Activated CD4-positive, alpha-beta T cell treated with anti-CD3 and anti-CD28 coated beads, Interleukin-2, Interleukin-6, amounts not matched to agents 100 ng/mL and 50 ng/mL, durations not matched to agents 16 hours and 8 hours (primary cell): ENCODE data around the gene OR2AT4.
"Not testable (repeated sequence)": the region's sequence is repeated elsewhere in the genome, so short reads cannot be mapped to it uniquely, and the experiment has no call there.

Source experiments
- DNase-seq: peaks from one replicate; pipeline ENCODE4 v3.0.0-alpha.2; 2020

OR2AT4 gene

GRCh38 chr11:75063741-75064314 is 32.8 kb downstream of the OR2AT4 start:
- no peak for DNase-seq

GRCh38 chr11:75059299-75059698 is 37.4 kb downstream of the OR2AT4 start:
- DNase-seq, result no peak

- no peak for DNase-seq
Observed at GRCh38 chr11:75056814-75057213, 39.9 kb downstream of the OR2AT4 start.

- DNase-seq, result no peak
Observed at GRCh38 chr11:75055511-75055910, 41.2 kb downstream of the OR2AT4 start.

GRCh38 chr11:75052457-75052856 is 44.2 kb downstream of the OR2AT4 start:
- DNase-seq, result no peak

- no peak for DNase-seq
Observed at GRCh38 chr11:75051043-75051442, 45.6 kb downstream of the OR2AT4 start.

- DNase-seq, result no peak
Observed at GRCh38 chr11:75050516-75050915, 46.2 kb downstream of the OR2AT4 start.

GRCh38 chr11:75049501-75050266 is 47.0 kb downstream of the OR2AT4 start:
- not testable (repeated sequence) for DNase-seq

- DNase-seq, result no peak
Observed at GRCh38 chr11:75047191-75047590, 49.5 kb downstream of the OR2AT4 start.

GRCh38 chr11:75046668-75047067 is 50.0 kb downstream of the OR2AT4 start:
- not testable (repeated sequence) for DNase-seq

GRCh38 chr11:75044381-75045170 is 52.1 kb downstream of the OR2AT4 start:
- DNase-seq, result not testable (repeated sequence)

- not testable (repeated sequence) for DNase-seq
Observed at GRCh38 chr11:75041821-75042220, 54.9 kb downstream of the OR2AT4 start.

GRCh38 chr11:75041263-75041662 is 55.4 kb downstream of the OR2AT4 start:
- DNase-seq, result no peak

- DNase-seq, result no peak
Observed at GRCh38 chr11:75040167-75040770, 56.4 kb downstream of the OR2AT4 start.

- no peak for DNase-seq
Observed at GRCh38 chr11:75035911-75036565, 60.6 kb downstream of the OR2AT4 start.

GRCh38 chr11:75035256-75035655 is 61.4 kb downstream of the OR2AT4 start:
- no peak for DNase-seq

- no peak for DNase-seq
Observed at GRCh38 chr11:75033916-75034315, 62.8 kb downstream of the OR2AT4 start.

- no peak for DNase-seq
Observed at GRCh38 chr11:75032550-75032935, 64.1 kb downstream of the OR2AT4 start.

GRCh38 chr11:75031771-75032549 is 64.7 kb downstream of the OR2AT4 start:
- peak; percentile 68 for DNase-seq
